Activated naive CD8-positive, alpha-beta T cell treated with anti-CD3 and anti-CD28 coated beads, Interleukin-2, amount 50 U/mL, for 16 hours (primary cell): ENCODE measurements around the gene PTEN.
"Not testable (repeated sequence)": the region's sequence is repeated elsewhere in the genome, so short reads cannot be mapped to it uniquely, and the experiment has no call there.

Experiments used
- DNase-seq: peaks from one replicate; pipeline ENCODE4 v3.0.0-alpha.2; 2020; ENCODE audit warnings: low read depth, low spot score

Gene PTEN

DNA sequence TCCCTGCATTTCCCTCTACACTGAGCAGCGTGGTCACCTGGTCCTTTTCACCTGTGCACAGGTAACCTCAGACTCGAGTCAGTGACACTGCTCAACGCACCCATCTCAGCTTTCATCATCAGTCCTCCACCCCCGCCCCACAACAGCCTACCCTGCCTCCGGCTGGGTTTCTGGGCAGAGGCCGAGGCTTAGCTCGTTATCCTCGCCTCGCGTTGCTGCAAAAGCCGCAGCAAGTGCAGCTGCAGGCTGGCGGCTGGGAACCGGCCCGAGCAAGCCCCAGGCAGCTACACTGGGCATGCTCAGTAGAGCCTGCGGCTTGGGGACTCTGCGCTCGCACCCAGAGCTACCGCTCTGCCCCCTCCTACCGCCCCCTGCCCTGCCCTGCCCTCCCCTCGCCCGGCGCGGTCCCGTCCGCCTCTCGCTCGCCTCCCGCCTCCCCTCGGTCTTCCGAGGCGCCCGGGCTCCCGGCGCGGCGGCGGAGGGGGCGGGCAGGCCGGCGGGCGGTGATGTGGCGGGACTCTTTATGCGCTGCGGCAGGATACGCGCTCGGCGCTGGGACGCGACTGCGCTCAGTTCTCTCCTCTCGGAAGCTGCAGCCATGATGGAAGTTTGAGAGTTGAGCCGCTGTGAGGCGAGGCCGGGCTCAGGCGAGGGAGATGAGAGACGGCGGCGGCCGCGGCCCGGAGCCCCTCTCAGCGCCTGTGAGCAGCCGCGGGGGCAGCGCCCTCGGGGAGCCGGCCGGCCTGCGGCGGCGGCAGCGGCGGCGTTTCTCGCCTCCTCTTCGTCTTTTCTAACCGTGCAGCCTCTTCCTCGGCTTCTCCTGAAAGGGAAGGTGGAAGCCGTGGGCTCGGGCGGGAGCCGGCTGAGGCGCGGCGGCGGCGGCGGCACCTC, at the start of gene PTEN, which contains the start of gene KLLN:
TSS of gene PTEN (plus strand) at position 573 of the 891 bp plus-strand sequence. CDS start 845 bp downstream, outside the sequence.
TSS of gene KLLN (minus strand) at position 481 of the 891 bp plus-strand sequence. CDS start 1,046 bp downstream, outside the sequence.
- DNase-seq: peak; percentile 49

DNA sequence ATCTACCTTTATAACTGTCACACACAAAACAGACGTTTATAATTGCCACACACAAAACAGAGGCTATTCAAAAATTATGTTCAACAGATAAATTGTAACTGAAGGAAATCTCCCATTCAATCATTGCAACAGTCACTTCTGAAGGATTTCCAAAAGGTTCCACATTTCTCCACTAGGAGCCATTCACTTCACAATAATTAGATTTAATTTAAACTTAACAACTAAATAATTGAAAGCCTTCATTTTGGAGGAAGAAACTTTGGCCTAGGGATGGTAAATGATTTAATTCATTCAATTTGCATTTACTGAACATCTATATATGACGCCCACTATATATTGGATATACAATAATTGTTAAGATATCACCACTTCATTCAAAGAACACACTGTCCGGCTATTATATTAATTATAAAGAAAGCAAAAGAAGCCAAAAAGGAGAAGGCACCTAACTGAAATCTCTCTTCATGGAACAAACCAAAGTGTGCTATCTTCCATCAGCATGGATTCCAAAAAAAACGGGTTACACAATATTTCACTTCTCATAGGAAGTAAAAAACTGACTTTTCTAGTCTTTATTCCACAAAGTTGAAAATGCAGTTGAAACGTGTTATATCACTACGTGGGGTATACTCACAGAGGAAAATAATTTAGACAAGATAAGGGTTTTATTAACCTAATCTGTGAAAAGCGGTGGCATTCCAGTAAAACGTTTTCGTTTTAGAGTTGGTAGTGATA, 47.1 kb upstream of the PTEN start:
- no peak for DNase-seq

DNA sequence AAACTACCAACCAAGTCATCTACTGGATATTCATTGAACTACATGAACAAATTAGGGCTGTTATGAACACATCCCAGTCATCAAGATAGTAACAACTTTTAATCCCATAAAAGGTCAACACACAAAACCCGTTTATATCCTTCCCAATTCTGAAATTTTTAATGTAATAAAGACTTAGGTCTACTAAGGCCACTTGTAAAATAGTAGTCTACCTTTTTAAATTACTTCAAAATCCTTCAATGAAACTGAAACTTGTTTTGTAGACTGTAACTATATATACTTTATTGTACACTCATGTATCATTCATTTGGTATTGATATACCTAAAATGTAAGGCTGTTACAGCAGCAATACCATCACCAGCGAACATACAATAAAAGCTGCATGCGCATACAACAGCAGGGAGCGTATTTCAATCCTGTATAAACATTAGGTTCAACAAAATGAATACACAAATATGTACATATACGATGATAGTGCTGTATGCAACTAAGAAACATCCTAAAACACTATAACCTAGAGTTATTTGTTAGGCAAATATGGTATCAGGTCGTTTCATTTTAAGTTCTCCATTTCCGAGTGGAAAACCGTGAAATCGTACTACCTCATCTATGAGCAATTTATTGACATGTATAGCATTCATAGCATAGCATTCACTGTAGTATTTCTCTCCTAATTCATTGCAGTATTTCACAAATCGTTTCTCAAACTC, 46.4 kb upstream of the PTEN start:
- no peak for DNase-seq

DNA sequence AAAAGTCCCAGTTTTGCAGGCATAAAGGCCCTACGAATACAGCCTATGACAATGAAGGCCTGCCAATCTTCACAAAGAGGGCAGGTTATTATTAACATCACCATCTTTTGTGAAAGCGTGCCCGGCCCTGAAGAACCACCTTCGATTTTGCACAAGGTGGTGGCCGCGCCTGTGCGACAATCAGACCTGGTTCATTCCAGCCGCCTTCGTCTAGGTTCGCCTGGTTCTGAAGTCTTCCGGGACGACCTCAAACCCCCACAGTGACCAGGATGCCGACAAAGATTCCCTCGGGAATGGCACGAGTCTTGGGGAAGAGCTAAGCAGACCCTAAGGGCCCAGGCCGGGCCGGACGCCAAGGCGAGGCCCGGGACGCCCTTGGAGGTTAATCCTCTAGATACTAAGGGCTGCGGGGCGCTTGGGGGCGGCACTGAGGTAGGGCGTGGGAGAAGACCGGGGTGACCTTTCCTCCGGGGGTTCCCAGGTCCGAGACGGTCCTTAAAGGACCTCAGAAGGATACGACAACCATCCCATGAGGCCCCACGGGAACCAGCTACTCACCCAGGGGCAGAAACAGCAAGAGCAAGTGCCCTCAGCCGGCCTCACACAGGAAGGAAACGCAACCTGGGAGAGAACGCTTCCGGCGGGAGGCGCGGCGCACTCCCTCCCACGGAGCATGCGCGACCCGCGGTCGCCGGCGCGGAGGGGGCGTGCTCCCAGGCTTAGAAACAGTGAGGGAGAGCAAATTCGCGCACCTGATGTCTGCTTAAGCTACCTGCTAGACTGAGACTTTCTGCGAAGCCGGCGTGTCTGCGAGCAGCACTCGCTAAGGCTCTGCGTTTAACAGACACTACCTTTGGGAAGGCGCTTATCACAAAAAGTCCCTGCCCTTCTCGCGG, 45.6 kb upstream of the PTEN start, which contains the start of gene ATAD1:
TSS of gene ATAD1 (minus strand) at position 618 of the 896 bp plus-strand sequence. CDS start 3,627 bp downstream, outside the sequence.
- DNase-seq: peak; percentile 69

DNA sequence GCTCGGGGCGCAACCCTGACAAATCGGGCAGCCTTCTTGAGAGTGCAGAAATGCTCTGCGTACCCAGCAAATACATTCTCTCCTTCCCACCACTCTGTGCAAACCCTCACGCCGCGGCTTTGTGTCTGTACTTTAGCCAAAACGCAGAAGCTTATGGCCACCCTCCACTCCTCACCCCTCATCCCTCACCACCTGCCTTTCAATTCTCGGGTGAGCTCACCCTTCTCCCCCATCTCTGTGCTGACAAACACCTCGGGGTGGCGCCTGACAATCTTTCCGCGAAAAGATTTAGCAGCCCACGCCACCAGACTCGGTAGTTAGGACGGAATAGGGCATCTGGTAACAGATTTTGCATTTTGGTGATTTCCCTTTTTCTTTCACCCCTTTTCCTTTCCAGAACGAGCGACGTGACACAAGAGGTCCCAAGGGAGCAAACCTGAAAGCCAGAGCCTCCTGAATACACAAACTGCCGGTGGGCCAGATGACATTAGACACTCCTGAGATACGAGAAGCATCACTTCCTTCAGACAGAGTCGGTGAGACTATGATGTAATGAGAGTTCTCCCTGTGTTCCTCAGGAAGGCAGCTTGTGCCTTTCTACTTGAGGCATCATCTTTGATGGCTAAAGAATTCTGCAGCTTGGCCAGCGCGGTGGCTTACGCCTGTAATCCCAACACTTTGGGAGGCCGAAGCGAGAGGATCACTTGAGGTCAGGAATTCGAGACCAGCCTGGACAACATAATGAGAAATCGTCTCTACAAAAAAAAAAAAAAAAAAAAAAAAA, 44.7 kb upstream of the PTEN start:
- peak; percentile 6 for DNase-seq

DNA sequence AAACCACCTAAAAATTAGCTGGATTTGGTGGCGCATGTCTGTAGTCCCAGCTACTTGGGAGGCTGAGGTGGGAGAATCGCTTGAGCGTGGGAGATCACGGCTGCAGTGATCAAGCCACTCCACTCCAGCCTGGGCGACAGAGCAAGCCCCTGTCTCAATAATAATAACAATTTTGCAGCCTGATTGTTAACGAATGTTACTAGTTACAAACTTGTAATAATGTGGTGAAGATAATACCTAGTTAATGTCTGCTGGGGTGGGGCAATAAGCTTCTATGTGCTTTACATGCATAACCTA, 44.2 kb upstream of the PTEN start:
- DNase-seq: no peak

DNA sequence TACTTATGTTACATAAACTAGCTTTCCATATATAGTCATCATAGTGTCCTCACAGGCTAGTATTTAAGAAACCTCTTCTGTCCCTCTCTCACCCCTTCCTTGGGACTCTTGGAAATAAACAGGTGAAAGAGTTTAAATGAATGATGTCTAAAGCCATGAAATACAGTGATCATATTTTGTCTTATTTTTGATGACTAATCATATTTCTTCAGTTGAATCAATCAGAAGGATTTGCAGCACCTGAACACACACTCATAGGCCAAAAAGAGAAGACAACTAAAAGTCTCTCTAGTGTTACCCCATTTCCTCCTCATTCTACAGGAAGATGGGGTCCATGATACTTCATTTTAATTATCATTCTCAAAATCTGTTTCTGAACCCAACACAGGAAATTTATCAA, 36.8 kb upstream of the PTEN start:
- DNase-seq: no peak

DNA sequence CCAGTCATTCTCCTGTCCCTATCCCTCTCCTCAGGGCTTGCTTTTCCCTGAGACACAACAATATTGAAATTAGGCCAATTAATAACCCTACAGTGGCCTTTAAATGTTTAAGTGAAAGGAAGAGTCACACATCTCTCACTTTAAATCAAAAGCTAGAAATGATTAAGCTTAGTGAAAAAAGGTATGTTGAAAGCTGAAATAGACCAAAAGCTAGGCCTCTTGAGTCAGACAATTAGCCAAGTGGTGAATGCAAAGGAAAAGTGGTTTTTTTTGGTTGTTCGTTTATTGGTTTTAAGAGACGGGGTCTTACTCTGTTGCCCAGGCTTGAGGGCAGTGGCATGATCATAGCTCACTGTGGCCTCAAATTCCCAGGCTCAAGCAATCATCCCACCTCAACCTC, 35.7 kb upstream of the PTEN start:
- no peak for DNase-seq

DNA sequence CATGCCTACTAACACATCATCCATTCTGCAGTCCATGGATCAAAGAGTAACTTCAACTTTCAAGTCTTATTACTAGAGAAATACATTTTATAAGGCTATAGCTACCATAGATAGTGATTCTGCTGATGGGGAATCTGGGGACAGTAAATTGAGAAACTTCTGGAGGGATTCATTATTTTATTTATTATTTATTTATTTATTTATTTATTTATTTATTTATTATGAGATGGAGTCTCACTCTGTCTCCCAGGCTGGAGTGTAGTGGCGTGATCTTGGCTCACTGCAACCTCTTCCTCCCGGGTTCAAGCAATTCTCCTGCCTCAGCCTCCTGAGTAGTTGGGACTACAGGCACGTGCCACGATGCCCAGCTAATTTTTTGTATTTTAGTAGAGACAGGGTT, 34.4 kb upstream of the PTEN start:
- not testable (repeated sequence) for DNase-seq

DNA sequence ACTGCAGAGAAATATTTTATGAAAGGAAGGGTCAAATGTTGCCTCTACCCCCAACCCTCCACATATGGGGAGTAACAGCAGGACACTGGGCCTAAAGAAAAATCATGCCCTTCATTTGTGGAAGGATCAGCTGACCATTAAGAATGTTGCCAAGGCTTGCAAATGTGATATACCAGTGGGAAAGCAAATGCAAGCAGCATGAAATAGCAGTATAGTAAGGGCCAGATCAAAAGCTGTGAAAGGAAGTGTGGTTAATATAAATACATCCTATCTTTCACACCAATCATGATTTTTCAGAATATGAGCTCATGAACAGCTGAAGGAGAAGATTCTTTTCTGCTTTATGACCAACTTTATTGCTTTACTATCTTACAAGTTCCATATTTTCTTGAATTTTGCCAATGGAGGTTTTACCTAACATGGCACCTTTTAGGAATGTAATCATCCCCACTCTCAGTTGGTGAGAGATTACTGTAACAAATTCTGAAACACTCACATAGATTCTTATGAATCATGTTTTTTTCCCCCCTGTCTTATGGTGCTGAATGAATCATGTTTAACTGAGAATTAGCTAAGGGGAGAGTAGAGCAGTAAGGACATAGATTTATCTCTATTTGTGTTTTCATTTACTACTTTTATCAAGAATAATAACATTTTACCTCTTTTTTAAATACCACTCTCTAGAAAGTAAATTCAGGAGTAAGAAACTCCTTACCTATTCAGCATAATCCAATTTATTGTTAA, 33.3 kb upstream of the PTEN start:
- DNase-seq: no peak

DNA sequence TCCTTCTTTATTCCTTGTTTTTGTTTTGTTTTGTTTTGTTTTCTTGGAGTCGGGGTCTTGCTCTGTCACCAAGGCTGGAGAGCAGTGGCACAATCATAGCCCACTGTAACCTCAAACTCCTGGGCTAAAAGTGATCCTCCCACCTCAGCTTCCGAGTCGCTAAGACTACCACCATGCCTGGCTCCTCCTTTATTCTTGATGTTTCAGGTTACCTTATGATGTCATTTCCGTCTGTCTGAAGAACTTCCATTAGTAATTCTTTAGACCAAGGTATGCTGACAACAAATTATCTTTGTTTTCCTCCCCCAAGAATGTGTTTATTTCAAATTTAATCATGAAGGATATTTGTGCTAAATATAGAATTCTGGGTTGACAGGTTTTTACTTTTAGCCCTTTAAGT, 27.3 kb upstream of the PTEN start:
- DNase-seq: no peak

DNA sequence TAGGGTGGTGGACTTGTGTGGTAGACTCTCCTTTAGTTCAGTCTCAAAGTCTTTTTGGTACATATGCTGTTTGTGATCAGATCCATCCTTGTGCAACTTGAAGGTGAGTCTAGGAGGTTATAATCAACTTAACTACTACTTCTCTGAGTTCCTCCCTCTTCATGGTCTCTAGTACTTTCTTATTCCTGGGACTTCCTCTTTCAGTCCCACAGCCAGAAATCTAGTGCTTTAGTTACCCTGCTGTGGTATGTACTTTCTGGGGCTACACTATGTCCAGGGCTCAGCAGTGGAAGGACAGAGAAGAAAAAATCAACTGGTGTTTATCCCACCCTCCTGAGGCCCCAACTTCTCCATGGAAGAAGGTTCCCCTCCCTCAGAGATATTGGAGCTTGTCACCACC, 26.0 kb upstream of the PTEN start:
- no peak for DNase-seq

DNA sequence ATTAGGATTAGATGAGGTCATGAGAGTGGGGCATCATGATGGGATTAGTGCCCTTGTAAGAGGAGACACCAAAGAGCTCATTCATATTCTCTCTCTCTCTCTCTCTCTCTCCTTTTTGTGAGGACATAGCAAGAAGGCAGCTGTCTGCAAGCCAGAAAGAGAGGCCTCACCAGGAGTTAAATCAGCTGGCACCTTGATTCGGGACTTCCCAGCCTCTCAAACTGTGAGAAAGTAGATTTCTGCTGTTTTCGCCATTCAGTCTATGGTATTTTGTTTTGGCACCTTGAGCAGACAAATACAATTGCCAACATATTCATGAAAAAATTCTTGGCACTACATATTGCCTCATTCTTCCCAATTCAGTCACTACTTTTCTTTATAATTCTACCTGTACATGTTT, 24.8 kb upstream of the PTEN start:
- no peak for DNase-seq

DNA sequence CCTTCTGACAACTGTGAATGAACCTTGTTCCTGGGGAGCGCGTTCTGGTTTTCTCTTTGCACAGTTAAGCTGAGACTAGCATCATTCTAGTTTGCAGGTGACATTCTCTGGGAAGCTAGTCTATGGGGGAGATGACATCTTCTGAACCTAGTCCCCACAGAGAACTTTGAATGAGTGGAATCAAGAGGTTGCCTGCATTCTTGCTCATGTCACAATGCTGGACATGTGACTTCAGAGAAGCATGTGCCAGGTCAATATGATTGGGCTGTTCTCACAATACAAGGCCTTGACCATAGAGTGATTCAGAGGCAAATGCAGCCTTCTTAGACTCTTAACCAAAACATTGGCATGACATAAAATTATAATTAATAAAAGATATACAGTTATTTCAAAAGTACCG, 22.2 kb upstream of the PTEN start:
- DNase-seq: no peak

DNA sequence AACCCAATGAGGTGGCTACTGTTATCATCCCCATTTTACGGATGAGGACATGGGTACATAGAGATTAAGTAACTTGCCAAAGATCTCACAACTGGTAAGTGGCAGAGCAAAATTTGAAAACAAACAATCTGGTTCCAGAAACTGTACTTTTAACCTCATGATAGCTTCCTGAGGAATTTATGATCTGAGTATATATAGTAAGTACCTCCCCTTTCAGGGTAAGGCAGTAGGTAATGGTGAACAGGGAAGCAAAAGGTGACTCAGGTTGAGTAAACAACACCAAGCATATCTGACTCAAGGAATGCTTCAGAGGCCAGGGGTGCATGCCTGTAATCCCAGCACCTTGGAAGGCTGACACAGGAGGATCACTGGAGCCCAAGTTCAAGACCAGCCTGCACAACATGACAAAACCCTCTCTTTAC, 21.2 kb upstream of the PTEN start:
- DNase-seq: no peak

DNA sequence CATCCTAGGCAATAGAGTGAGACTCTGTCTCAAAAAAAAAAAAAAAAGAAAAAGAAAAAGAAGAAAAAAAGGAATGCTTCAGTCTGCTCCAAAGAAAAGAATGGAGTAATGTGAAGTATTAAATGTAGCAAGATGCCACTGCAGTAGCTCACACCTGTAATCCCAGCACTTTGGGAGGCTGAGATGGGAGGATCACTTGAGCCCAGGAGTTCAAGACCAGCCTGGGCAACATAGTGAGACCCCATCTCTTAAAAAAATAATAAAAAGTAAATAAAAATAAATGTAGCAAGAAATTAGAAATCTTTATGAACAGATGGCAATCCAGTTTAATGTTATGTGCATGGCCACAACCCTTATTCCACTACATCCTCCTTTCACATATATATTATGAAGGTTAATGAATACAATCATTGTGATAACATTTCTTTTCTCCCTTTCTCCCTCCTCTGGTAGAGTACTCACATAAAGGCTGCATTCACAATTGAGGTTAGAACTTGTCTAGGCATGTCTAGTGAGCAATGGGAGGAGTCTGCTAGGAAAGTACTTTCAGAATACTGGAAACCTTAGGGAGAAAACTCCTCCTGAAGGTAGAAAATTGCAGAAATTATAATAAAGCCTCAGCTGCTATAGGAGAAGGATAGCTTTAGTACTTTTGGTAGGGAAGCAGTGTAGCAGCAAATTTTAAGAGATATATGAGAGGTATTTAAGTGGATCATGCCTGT, 20.5 kb upstream of the PTEN start:
- DNase-seq: no peak

DNA sequence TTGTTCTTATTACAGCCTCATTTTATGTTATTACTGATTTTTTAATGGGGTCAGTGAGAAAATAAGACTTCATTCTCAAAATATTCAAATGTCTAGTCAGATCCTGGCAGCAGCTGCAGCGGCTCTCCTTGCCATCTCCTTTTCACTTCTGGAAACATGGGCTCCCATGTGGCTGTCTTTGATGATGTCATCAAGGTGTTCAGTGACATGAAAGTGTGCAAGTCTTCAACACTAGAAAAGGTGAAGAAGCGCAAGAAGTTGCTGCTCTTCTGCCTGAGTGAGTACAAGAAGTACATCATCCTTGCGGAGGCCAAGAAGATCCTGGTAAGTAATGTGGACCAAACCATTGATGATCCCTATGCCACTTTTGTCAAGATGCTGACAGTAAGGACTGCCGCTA, 19.7 kb upstream of the PTEN start:
- DNase-seq: no peak

DNA sequence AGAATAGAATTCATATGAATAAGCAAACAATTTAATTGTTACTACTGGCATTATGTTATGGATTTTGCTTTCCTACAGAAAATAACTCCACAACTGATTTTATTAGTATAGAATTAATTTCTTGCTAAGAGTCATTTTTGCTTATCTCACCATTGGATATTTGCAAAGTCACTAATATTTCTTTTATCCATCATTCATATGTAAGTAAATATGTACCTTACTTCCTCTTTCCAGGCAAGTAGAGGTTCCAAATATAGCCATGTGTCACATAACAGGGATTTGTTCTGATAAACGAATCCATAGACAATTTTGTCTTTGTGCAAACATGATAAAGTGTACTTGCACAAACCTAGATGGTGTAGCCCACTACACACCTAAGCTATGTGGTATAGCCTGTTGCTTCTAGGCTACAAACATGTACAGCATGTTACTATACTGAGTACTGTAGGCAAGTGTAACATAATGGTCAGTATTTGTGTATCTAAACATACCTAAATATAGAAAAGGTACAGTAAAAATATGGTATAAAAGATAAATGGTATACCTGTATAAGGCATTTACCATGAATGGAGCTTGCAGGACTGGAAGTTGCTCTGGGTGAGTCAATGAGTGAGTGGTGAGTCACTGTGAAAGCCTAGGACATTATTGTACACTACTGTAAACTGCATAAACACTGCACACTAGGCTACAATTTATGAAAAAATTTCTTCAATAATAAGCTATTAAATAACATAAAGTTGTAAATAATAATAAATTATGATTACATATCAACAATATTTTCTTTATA, 18.4 kb upstream of the PTEN start:
- DNase-seq: no peak
